Measurements from ENCODE around the gene PHF14.

DNA sequence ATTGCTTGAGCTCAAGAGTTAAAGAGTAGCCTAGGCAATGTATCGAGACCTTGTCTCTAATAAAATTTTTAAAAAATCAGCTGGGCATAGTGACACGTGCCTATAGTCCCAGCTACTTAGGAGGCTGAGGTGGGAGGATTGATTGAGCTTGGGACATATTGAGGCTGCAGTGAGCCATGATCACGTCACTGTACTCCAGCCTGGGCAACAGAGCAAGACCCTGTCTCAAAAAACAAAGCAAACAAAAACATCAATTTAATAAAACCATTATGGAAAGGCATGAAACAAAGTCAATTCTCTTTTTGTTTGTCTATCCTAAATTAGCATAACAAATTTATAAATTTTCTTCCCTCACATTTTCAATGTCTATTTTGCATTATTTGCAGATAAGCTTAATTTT is 108.4 kb downstream of the PHF14 start:
- TF ChIP-seq, protein P1, sequence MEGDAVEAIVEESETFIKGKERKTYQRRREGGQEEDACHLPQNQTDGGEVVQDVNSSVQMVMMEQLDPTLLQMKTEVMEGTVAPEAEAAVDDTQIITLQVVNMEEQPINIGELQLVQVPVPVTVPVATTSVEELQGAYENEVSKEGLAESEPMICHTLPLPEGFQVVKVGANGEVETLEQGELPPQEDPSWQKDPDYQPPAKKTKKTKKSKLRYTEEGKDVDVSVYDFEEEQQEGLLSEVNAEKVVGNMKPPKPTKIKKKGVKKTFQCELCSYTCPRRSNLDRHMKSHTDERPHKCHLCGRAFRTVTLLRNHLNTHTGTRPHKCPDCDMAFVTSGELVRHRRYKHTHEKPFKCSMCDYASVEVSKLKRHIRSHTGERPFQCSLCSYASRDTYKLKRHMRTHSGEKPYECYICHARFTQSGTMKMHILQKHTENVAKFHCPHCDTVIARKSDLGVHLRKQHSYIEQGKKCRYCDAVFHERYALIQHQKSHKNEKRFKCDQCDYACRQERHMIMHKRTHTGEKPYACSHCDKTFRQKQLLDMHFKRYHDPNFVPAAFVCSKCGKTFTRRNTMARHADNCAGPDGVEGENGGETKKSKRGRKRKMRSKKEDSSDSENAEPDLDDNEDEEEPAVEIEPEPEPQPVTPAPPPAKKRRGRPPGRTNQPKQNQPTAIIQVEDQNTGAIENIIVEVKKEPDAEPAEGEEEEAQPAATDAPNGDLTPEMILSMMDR (IDR thresholded peaks at IDR 0.05), result no peak
- TF ChIP-seq EP300 (IDR thresholded peaks at IDR 0.05), result no peak
- TF ChIP-seq POLR2A (IDR thresholded peaks at IDR 0.05), result no peak
